GM18867 (cell line): ENCODE data around the gene LRRTM4.
A peak's percentile ranks its signal among the peaks of the same experiment; 100 is the strongest.

ENCODE experiments used
- ATAC-seq: cut with Tn5 transposase; IDR thresholded peaks from one replicate; pipeline ENCODE4 v1.9.1; 2021; ENCODE audit warnings: mild to moderate bottlenecking, moderate library complexity; ENCODE audit not compliant: unreplicated experiment

Gene LRRTM4

DNA sequence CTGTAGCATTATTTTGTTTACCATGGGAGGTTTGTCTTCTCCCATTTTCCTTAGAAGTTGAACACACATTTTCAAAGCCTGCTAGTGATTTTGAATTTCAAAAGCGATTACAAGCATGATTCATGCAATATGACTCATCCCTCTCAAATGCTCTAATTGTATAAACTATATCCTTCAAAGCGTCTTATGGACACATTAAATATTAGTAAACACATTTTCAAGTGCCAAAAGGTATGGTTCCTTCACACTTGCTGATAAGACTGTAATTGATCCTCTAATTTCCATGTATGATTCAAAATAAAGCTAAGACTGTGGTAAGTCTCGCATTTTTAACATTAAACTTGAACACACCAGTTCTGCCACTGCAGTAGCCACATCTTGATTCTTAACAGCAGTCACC is 512.9 kb downstream of the LRRTM4 start:
- no peak for ATAC-seq

DNA sequence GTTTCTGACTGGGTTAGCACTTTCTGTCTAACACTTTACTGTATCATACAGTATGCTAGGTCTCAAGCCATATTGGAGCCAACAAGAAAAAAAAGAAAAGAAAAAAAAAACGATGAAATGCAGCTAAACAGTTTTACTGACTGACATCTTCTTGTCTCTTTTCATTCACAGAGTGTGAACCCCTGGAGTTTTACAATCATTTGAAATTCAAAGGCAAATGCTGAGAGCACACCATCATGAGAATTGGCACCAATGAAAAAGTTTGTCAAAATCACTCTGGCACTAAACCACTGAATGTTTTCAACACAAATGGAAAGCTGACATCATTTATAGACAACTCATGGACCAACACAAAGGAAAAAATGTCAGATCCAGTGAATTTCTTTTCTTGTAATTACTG is 513.3 kb downstream of the LRRTM4 start:
- ATAC-seq, result no peak

DNA sequence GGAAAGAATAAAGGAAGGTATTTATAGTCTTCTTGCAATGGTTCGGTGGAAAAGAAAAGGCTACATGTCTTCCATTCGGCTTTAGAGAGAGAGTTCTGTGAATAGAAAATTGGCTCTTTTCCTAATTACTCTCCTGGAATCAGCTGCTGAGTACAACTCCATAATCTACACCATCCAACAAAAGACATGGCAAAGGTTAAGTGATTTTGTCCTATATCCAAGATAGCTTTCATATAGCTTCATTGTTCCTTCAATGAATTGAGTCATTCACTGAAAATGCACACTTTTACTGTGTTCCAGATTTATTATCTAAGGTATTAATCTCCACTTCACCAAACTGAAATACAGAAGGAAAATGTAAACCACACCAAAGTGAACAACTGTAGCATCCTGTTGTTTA is 514.5 kb downstream of the LRRTM4 start:
- ATAC-seq, result no peak

GRCh38 chr2:77005522-77005921 is 516.7 kb downstream of the LRRTM4 start:
- ATAC-seq, result peak; percentile 48

DNA sequence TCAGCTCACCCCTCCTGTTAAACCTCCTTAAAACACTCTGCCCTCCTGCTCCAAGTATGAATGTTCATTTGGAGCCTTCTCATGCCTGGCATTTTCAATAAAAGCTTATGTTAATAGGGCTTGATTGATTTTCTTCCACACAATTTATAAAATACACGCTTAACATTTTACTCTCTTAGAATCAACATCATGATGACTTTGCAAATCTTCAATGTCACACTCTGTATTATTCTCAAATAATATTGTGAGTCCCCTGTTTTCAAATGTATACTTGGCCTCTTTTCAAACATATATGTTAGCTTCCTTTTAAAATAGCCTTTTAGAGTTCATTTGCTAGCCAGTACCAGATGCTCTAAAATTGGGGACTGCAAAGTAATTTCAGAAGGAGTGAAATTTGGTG is 520.3 kb downstream of the LRRTM4 start:
- ATAC-seq, result no peak

GRCh38 chr2:76998704-76999103 is 523.5 kb downstream of the LRRTM4 start:
- ATAC-seq, result no peak

- no peak for ATAC-seq
These were observed 524.0 kb downstream of the LRRTM4 start for GRCh38 chr2:76998152-76998551.

DNA sequence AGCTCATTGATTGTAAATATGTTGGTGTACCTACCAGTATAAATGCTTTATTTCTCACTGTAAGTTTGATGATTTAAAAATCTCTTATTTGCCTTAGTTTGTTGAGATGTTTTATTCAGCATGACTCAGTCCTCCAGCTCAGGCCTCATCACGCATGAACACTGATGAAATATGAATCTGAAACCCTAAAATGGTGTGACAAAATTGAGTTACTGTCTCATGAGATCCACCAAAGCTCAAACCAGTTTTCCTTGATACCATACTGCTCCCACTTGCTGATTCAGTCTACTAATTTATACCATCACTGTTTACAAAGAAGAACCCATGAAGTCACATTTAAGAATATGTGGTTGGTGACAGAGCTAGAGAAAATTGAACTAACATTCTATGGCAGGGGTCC is 524.9 kb downstream of the LRRTM4 start:
- no peak for ATAC-seq

GRCh38 chr2:76985387-76986136 is 536.6 kb downstream of the LRRTM4 start:
- ATAC-seq, result no peak

GRCh38 chr2:76984359-76984758 is 537.8 kb downstream of the LRRTM4 start:
- no peak for ATAC-seq

- ATAC-seq, result no peak
These were observed 541.9 kb downstream of the LRRTM4 start for GRCh38 chr2:76980067-76980787.

DNA sequence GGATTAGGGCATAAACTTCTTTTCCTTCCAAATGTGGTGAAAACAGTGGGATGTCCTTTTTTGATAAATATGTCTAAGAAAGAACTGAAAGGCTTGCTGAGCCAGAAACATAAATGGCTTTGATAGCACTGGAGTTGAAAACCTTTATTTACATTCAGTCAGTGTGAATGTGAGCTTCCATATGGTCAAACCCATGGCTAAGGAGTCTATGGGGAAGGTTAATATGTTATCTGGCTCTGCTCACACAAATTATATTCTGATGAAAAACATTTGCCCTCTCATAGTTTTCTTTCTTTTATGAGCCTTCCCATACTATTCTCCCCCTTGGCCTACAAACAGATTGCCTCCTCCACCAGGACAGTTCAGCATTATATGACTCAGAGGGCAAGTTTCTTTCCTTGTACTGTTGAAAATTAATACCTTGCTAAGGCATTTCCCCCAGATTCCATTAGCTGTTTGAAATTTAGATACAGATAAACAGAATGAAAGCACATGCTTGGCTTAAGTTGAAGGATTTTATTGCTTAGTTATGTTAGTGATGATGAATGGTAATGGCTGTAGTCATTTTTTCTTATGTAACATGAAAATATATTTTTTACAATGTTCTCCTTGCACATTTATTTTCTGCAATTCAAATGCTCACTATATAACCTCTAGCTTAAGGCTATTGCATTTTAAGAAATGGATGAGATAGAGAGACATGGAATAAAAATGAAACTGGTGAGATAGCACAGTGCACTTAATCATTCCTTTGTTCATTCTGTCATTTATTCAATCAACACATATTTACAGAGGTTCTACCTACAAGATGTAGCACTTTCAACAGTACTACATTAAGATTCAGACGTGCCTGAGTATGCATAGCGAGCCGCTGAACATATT is 544.1 kb downstream of the LRRTM4 start:
- ATAC-seq, result no peak

- no peak for ATAC-seq
These were observed 546.4 kb downstream of the LRRTM4 start for GRCh38 chr2:76975752-76976151.

GRCh38 chr2:76973610-76974009 is 548.6 kb downstream of the LRRTM4 start:
- no peak for ATAC-seq

GRCh38 chr2:76965772-76966171 is 556.4 kb downstream of the LRRTM4 start:
- no peak for ATAC-seq

DNA sequence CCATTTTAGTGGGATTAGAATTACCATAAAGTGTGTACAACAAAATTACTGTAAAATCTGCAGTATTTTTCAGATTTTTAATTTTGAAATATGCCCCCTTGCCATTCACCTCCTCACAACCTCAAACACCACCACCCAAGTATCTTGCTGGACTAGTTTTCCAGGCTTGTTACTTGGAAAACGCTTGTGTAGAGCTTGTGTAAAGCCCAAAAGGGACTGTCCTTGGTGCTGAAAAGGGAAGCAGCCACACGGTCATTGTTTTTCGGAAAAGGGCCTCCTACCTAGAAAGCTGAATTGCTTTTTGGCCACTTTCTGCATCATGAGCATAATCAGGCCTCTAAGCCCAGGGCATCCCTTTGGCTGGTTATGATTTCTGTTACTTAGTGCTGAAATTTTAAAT is 563.4 kb downstream of the LRRTM4 start:
- no peak for ATAC-seq

- peak; percentile 99 for ATAC-seq
These were observed 568.3 kb downstream of the LRRTM4 start for GRCh38 chr2:76953733-76954347.

DNA sequence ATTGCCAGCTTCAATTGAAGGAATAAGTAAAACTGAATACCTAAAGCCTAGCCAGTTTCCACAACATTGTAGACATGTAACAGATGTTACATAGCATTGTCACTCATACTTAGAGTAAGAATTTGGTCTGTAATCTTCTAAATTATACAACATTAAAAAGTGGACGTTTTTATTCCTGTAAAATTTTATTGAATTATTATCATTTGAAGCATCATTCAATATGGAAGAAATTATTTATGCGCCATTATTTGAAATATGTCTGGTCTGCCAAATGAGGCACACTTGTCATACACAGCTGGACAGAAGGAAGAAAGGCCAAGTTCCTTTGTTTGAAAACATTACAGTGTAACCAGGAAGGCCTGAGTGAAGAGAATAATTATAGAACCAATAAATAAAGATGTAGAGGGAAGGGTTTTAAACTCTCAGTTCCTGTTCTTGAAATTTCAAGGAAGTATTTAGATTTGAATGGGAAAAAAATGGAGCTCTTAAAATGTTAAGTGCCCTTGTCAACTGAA is 575.5 kb downstream of the LRRTM4 start:
- ATAC-seq, result no peak

- ATAC-seq, result no peak
These were observed 581.6 kb downstream of the LRRTM4 start for GRCh38 chr2:76940559-76940958.

- no peak for ATAC-seq
These were observed 584.0 kb downstream of the LRRTM4 start for GRCh38 chr2:76938153-76938552.

GRCh38 chr2:76932550-76932949 is 589.6 kb downstream of the LRRTM4 start:
- no peak for ATAC-seq
